Measurements from ENCODE around the gene PRKCH. TPM values are rescaled to one million over a fixed set of nuclear protein-coding genes. Genes with fewer than 3 reads are reported as not detected.
A peak's percentile ranks its signal among the peaks of the same experiment; 100 is the strongest.

PRKCH gene
- total RNA-seq, 1 experiment from 2014 or later, result 12.4 TPM

DNA sequence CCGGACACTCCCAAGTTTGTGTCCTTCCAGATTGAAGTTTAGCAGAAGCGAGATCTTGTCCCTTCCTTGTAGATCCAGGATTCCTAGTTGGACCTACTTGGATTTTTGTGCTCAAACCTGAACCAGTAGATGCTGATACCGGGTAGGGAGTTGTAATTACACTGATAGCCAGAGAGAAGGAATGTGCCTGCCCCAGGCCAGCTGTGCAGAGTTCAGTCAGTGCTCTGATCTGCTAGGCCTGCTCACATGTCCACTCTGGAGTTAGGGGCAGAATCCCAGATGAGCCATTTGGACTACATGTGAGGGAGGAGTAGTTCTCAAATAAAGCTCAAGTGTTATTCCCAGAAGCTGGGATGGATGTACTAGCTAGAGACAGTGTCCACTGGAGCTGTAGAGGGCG lies 65.7 kb downstream of the PRKCH start:
- no TSS peak for BruUV-seq (replicated peaks)
- intact Hi-C loops (cut with micrococcal nuclease), result no loop called here
- TF ChIP-seq, protein P1, sequence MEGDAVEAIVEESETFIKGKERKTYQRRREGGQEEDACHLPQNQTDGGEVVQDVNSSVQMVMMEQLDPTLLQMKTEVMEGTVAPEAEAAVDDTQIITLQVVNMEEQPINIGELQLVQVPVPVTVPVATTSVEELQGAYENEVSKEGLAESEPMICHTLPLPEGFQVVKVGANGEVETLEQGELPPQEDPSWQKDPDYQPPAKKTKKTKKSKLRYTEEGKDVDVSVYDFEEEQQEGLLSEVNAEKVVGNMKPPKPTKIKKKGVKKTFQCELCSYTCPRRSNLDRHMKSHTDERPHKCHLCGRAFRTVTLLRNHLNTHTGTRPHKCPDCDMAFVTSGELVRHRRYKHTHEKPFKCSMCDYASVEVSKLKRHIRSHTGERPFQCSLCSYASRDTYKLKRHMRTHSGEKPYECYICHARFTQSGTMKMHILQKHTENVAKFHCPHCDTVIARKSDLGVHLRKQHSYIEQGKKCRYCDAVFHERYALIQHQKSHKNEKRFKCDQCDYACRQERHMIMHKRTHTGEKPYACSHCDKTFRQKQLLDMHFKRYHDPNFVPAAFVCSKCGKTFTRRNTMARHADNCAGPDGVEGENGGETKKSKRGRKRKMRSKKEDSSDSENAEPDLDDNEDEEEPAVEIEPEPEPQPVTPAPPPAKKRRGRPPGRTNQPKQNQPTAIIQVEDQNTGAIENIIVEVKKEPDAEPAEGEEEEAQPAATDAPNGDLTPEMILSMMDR (IDR thresholded peaks at IDR 0.05; ENCODE audit: unreplicated experiment), result no peak
- POLR2A ChIA-PET, result no interaction called here
- CTCF ChIA-PET, result interaction anchor here (0.6 kb wide), 3 partner anchors 57 to 177 kb away, joined by 3 to 4 read pairs (median 3); partner anchors contain the start of gene PRKCH
- Mint-ChIP-seq H3K4me1 (ENCODE audit: insufficient read depth, unreplicated experiment) (peaks cover 16% of the 10 kb centered on the region), H3K27ac (ENCODE audit: low read depth, unreplicated experiment) (no peak overlapping the region), H3K36me3 (ENCODE audit: insufficient read depth, unreplicated experiment) (no peaks in the 10 kb centered on the region), H3K4me3 (ENCODE audit: unreplicated experiment) (no peak overlapping the region), H3K9me3 (ENCODE audit: unreplicated experiment) (no peaks in the 10 kb centered on the region), H3K27me3 (ENCODE audit: insufficient read depth, unreplicated experiment) (no peaks in the 10 kb centered on the region)
- no peak for DNase-seq (ENCODE audit: unreplicated experiment)

DNA sequence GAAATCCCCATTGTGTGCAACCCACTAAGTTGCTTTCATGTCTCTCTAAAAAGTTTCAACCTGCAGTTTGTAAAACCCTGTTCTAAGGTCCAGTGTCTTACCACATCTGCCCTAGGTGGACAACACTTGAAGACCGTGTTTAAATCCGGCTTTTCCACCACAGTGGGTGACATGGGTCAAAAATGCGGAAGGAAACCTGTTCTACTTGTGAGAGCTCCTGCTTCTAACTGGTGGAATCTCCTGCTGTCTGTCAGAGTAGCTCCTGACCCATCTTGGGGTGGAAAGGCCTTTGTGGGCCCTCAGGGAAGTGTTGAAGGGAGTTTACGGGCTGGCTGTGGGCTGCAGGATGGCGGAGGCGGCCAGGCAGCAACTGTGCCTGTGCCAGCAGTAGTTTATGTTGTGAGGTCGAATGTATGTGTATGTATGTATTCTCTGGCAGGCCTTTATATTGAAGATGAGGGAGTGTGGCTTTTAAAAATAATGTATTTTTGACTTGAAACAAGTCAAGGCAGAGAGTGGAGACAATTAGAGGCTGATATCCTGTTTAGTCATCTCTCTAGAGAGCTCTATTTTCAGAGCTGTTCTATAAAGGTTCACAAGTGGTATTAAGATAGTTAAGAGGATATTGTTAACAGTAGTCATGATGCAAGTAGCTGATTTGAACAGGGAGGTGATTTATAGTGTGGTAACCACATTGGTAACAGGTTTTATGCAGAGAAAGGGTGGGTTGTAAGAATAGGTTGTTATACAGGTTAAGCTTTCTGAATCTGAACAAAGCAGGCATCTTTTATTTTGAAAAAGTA lies 67.0 kb downstream of the PRKCH start:
- Mint-ChIP-seq H3K4me3 (ENCODE audit: unreplicated experiment) (no peak overlapping the region), H3K4me1 (ENCODE audit: insufficient read depth, unreplicated experiment) (peaks cover 16% of the 10 kb centered on the region), H3K9me3 (ENCODE audit: unreplicated experiment) (no peaks in the 10 kb centered on the region), H3K27ac (ENCODE audit: low read depth, unreplicated experiment) (peak overlapping the region; percentile 66), H3K27me3 (ENCODE audit: insufficient read depth, unreplicated experiment) (no peaks in the 10 kb centered on the region), H3K36me3 (ENCODE audit: insufficient read depth, unreplicated experiment) (peaks cover 2% of the 10 kb centered on the region)
- DNase-seq (ENCODE audit: unreplicated experiment), result peak; percentile 28
- TF ChIP-seq, protein P1 (IDR thresholded peaks at IDR 0.05; ENCODE audit: unreplicated experiment), result no peak
- POLR2A ChIA-PET, result interaction anchor here (0.6 to 1.6 kb wide), 5 partner anchors 12 to 594 kb away, joined by 3 to 6 read pairs (median 3); no protein-coding TSS in a partner anchor
- BruUV-seq (replicated peaks), result no TSS peak
- CTCF ChIA-PET, result interaction anchor here (0.5 to 0.6 kb wide), 3 partner anchors 14 to 236 kb away, joined by 3 read pairs; no protein-coding TSS in a partner anchor
- intact Hi-C loops (cut with micrococcal nuclease), result no loop called here

- Mint-ChIP-seq H3K36me3 (ENCODE audit: insufficient read depth, unreplicated experiment) (peaks cover 6% of the 10 kb centered on the region), H3K9me3 (ENCODE audit: unreplicated experiment) (no peaks in the 10 kb centered on the region), H3K27ac (ENCODE audit: low read depth, unreplicated experiment) (peak overlapping the region; percentile 66), H3K4me1 (ENCODE audit: insufficient read depth, unreplicated experiment) (peaks cover 16% of the 10 kb centered on the region), H3K4me3 (ENCODE audit: unreplicated experiment) (no peak overlapping the region), H3K27me3 (ENCODE audit: insufficient read depth, unreplicated experiment) (no peaks in the 10 kb centered on the region)
- BruUV-seq (replicated peaks), result no TSS peak
- intact Hi-C loops (cut with micrococcal nuclease), result no loop called here
- ChIA-PET POLR2A (interaction anchor here (0.6 to 1.6 kb wide), 5 partner anchors 11 to 594 kb away, joined by 3 to 6 read pairs (median 3); no protein-coding TSS in a partner anchor), CTCF (interaction anchor here (0.6 to 0.7 kb wide), 2 partner anchors 10 to 31 kb away, joined by 3 to 7 read pairs; no protein-coding TSS in a partner anchor)
- DNase-seq (ENCODE audit: unreplicated experiment), result peak; percentile 47
- TF ChIP-seq, protein P1 (IDR thresholded peaks at IDR 0.05; ENCODE audit: unreplicated experiment), result no peak
Observed at GRCh38 chr14:61388976-61389576, 67.7 kb downstream of the PRKCH start.

DNA sequence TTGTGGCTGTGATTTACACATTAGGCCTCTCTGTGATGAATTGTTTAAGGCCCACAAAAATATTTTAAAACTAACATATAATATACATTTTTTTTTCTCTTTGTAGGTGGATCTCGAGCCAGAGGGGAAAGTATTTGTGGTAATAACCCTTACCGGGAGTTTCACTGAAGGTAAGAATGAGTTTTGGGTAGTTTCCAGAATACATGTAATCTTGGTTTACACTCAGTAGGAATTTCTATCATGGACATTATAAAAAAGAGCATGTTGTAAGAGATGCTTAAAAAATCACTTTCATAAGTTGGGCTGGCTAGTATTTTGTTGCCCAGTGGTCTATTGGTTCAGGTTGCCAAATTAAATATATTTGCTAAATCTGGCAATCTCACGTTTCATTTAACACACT lies 69.7 kb downstream of the PRKCH start:
- Mint-ChIP-seq H3K36me3 (ENCODE audit: insufficient read depth, unreplicated experiment) (peaks cover 6% of the 10 kb centered on the region), H3K4me1 (ENCODE audit: insufficient read depth, unreplicated experiment) (peaks cover 16% of the 10 kb centered on the region), H3K27me3 (ENCODE audit: insufficient read depth, unreplicated experiment) (no peaks in the 10 kb centered on the region), H3K9me3 (ENCODE audit: unreplicated experiment) (no peaks in the 10 kb centered on the region), H3K27ac (ENCODE audit: low read depth, unreplicated experiment) (no peak overlapping the region), H3K4me3 (ENCODE audit: unreplicated experiment) (no peak overlapping the region)
- no peak for DNase-seq (ENCODE audit: unreplicated experiment)
- intact Hi-C loops (cut with micrococcal nuclease), result no loop called here
- BruUV-seq (replicated peaks), result no TSS peak
- TF ChIP-seq, protein P1 (IDR thresholded peaks at IDR 0.05; ENCODE audit: unreplicated experiment), result no peak
- CTCF ChIA-PET, result interaction anchor here (0.6 kb wide), 2 partner anchors 19 to 56 kb away, joined by 3 to 4 read pairs; no protein-coding TSS in a partner anchor
- POLR2A ChIA-PET, result interaction anchor here (1.0 kb wide), 1 partner anchor 66 kb away, joined by 3 read pairs; no protein-coding TSS in a partner anchor

All from MCF 10A (cell line).